Liver (tissue), 9 donors: ENCODE results near the gene CACNA1D. TPM values are rescaled to one million over a fixed set of nuclear protein-coding genes. Genes with fewer than 3 reads are reported as not detected.

Source experiments
- DNase-seq: peaks from one replicate; pipeline ENCODE4 v3.0.0-alpha.2; 2017; ENCODE audit warnings: low spot score
- H3K27ac ChIP-seq, 2 donors: one replicate each; pipeline ENCODE4 v1.7.0; 2013; ENCODE audit warnings: inconsistent platforms in 2 of 2, low read length in 2 of 2, control low read depth in 1 of 2, low read depth in 1 of 2, mild to moderate bottlenecking in 1 of 2
- H3K27me3 ChIP-seq, 4 donors: one replicate each; pipeline versions ENCODE4 v1.6.1 to v1.7.0; 2013; ENCODE audit warnings: low read length in 3 of 4, inconsistent platforms in 1 of 4, mild to moderate bottlenecking in 1 of 4, moderate library complexity in 1 of 4; ENCODE audit not compliant: control insufficient read depth in 4 of 4, insufficient read depth in 4 of 4
- H3K36me3 ChIP-seq, 4 donors: one replicate each; pipeline versions ENCODE4 v1.6.1 to v1.7.0; 2013; ENCODE audit warnings: low read length in 3 of 4, mild to moderate bottlenecking in 3 of 4, low read depth in 1 of 4, moderate library complexity in 1 of 4; ENCODE audit not compliant: control insufficient read depth in 4 of 4, insufficient read depth in 3 of 4
- H3K4me1 ChIP-seq, 4 donors: one replicate each; pipeline versions ENCODE4 v1.6.1 to v1.7.0; 2013; ENCODE audit warnings: low read length in 3 of 4, mild to moderate bottlenecking in 3 of 4, moderate library complexity in 1 of 4; ENCODE audit not compliant: control insufficient read depth in 4 of 4, insufficient read depth in 4 of 4
- H3K4me3 ChIP-seq, 3 donors: one replicate each; pipeline versions ENCODE4 v1.6.1 to v1.7.0; 2013; ENCODE audit warnings: low read length in 3 of 3, control low read depth in 1 of 3, low read depth in 1 of 3, mild to moderate bottlenecking in 1 of 3
- H3K9ac ChIP-seq, 2 donors: one replicate each; pipeline ENCODE4 v1.7.0; 2013; ENCODE audit warnings: low read length in 2 of 2, mild to moderate bottlenecking in 2 of 2, moderate library complexity in 2 of 2, control low read depth in 1 of 2, low read depth in 1 of 2
- H3K9me3 ChIP-seq, 4 donors: one replicate each; pipeline versions ENCODE4 v1.6.1 to v1.7.0; 2013; ENCODE audit warnings: low read length in 3 of 4; ENCODE audit not compliant: control insufficient read depth in 4 of 4
- EGR1 ChIP-seq, 2 donors: IDR thresholded peaks; 2 replicates each; pipeline ENCODE4 v1.6.1; 2016 to 2018; ENCODE audit warnings: antibody characterized with exemption in 2 of 2, low read depth in 2 of 2
- FOXA2 ChIP-seq: IDR thresholded peaks from 2 replicates; pipeline ENCODE4 v1.6.1; 2016; ENCODE audit warnings: antibody characterized with exemption
- GABPA ChIP-seq, 2 donors: IDR thresholded peaks in 1 of 2; conservative IDR thresholded peaks in 1 of 2; 2 replicates each; pipeline ENCODE4 v1.6.1; 2016; ENCODE audit warnings: antibody characterized with exemption in 2 of 2, mild to moderate bottlenecking in 1 of 2, moderate library complexity in 1 of 2
- HNF4A ChIP-seq, 2 donors: conservative IDR thresholded peaks; 2 replicates each; pipeline ENCODE4 v1.6.1; 2016; ENCODE audit warnings: antibody characterized with exemption in 2 of 2, mild to moderate bottlenecking in 2 of 2
- JUND ChIP-seq, 2 donors: IDR thresholded peaks; 2 replicates each; pipeline ENCODE4 v1.6.1; 2016; ENCODE audit warnings: antibody characterized with exemption in 2 of 2
- NR2F2 ChIP-seq: IDR thresholded peaks from 2 replicates; pipeline ENCODE4 v1.6.1; 2016; ENCODE audit warnings: antibody characterized with exemption
- RAD21 ChIP-seq, 2 donors: IDR thresholded peaks; 2 replicates each; pipeline ENCODE4 v1.6.1; 2016; ENCODE audit warnings: antibody characterized with exemption in 2 of 2, mild to moderate bottlenecking in 2 of 2
- RXRA ChIP-seq, 2 donors: IDR thresholded peaks; 2 replicates each; pipeline ENCODE4 v1.6.1; 2017 to 2018; ENCODE audit warnings: antibody characterized with exemption in 2 of 2, mild to moderate bottlenecking in 1 of 2
- TAF1 ChIP-seq: conservative IDR thresholded peaks from 2 replicates; pipeline ENCODE4 v1.6.1; 2016; ENCODE audit warnings: antibody characterized with exemption, mild to moderate bottlenecking
- WGBS: extraction: QIAGEN DNeasy Blood & Tissue Kit; methylation state at CpG from one replicate; pipeline ENCODE4 v1.1.7; 2013; 5-methylcytosine and 5-hydroxymethylcytosine counted together
- polyA plus RNA-seq, 2 donors: library from polyadenylated mRNA; stranded (reverse) in 1 of 2; unstranded in 1 of 2; fragments of 200-250 nt in 1 of 2; fragments of >200 nt in 1 of 2; fragmentation: Nextera tagmentation in 1 of 2; extraction: Ambion mirVana in 1 of 2; gene quantifications; one replicate each; pipeline versions ENCODE4 v1.2.1 to v1.2.3, GENCODE V29; 2013 to 2015
- total RNA-seq, 2 donors: library from RNA; depleted of rRNA; stranded (reverse); fragments of >200 nt; gene quantifications; one replicate each; pipeline ENCODE4 v1.2.3, GENCODE V29; 2014
- TF ChIP-seq, protein P1 (sequence below): IDR thresholded peaks from 2 replicates; pipeline ENCODE4 v1.6.1; 2016; ENCODE audit warnings: antibody characterized with exemption, mild to moderate bottlenecking
- TF ChIP-seq, protein P2 (sequence below): IDR thresholded peaks from 2 replicates; pipeline ENCODE4 v1.6.1; 2016; ENCODE audit warnings: antibody characterized with exemption
- TF ChIP-seq, protein P3 (sequence below): IDR thresholded peaks from 2 replicates; pipeline ENCODE4 v1.6.1; 2016; ENCODE audit warnings: antibody characterized with exemption
- TF ChIP-seq, protein P4 (sequence below): IDR thresholded peaks from 2 replicates; pipeline ENCODE4 v1.6.1; 2016; ENCODE audit warnings: antibody characterized with exemption
- donor health status: healthy.
- donor health status: healthy.
- donor health status: healthy.
- donor health status: healthy.
- donor health status: healthy.

The CACNA1D gene
- total and polyA plus RNA-seq, 4 donors, result 1.8 to 18.9 (median 3.4) TPM

DNA sequence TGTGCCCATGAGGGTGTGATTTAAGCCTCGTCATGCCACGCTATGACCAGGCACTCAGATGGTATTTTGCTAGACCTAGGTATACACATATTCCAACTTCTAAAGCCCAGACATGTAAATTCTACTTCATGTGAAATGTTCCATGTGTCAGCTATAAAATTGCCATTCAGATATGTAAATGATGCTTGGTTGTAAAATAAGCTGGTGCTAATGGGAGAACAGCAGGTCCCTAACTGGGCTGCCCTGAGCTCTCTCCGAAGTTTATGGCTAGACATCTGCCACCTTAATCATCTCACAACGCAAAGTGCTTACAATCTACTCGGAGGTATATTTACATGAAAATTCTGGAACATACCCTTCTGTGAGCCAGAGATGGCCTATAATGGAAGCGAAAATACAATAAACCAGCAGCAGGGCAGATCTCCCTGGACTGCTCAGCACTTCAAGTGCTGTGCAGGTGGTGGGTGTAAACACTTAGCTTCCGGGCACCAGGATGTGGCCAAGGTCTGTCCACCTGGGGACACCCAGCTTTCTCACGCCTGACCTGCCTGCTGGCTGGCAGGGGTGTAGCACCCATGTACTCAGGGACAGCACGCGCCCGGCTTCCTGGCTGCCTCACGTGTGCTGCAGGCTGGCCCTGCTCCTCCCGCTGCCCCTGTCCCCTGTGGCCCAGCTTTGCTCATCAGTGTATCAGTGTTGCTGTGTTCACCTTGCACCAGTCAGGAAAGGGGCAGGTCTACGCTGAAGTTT lies 269.8 kb downstream of the CACNA1D start:
- H3K4me1 ChIP-seq, result no peaks in the 10 kb centered on the region
- no peaks in the 10 kb centered on the region for H3K36me3 ChIP-seq
- TF ChIP-seq JUND (IDR thresholded peaks at IDR 0.05), result no peak
- no peak for TF ChIP-seq RXRA (IDR thresholded peaks at IDR 0.05)
- TF ChIP-seq TAF1, result no peak
- no peak overlapping the region for H3K9ac ChIP-seq
- no peak overlapping the region for H3K27ac ChIP-seq
- 91% methylated on average over 14 of the region's 14 CpGs for WGBS
- no peak for DNase-seq
- no peaks in the 10 kb centered on the region for H3K9me3 ChIP-seq
- no peak overlapping the region for H3K4me3 ChIP-seq
- no peaks in the 10 kb centered on the region for H3K27me3 ChIP-seq

DNA sequence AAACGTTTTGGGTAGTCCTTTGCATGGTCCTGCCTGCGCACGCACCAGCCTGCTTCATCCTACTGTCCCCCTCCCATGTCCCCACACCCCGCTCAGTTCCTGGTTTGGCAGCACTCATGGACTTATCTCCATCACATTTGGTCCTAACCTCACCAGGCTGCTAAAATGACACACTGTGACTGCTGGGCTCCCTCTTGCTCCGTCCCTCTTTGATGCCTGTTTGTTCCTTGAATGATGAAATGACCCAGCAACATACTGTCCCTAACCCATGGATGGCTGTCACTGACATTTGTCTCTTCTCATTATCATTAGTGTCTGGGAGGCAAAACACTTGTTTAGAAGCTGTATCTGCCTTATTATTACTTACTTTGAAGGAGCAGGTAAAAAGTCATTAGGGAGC lies 271.3 kb downstream of the CACNA1D start:
- H3K9ac ChIP-seq, result no peak overlapping the region
- H3K4me1 ChIP-seq, result no peaks in the 10 kb centered on the region
- TF ChIP-seq, protein P1, sequence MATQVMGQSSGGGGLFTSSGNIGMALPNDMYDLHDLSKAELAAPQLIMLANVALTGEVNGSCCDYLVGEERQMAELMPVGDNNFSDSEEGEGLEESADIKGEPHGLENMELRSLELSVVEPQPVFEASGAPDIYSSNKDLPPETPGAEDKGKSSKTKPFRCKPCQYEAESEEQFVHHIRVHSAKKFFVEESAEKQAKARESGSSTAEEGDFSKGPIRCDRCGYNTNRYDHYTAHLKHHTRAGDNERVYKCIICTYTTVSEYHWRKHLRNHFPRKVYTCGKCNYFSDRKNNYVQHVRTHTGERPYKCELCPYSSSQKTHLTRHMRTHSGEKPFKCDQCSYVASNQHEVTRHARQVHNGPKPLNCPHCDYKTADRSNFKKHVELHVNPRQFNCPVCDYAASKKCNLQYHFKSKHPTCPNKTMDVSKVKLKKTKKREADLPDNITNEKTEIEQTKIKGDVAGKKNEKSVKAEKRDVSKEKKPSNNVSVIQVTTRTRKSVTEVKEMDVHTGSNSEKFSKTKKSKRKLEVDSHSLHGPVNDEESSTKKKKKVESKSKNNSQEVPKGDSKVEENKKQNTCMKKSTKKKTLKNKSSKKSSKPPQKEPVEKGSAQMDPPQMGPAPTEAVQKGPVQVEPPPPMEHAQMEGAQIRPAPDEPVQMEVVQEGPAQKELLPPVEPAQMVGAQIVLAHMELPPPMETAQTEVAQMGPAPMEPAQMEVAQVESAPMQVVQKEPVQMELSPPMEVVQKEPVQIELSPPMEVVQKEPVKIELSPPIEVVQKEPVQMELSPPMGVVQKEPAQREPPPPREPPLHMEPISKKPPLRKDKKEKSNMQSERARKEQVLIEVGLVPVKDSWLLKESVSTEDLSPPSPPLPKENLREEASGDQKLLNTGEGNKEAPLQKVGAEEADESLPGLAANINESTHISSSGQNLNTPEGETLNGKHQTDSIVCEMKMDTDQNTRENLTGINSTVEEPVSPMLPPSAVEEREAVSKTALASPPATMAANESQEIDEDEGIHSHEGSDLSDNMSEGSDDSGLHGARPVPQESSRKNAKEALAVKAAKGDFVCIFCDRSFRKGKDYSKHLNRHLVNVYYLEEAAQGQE, result no peak
- TF ChIP-seq TAF1, result no peak
- TF ChIP-seq FOXA2, result no peak
- no peak for TF ChIP-seq HNF4A (conservative IDR thresholded peaks at IDR 0.05)
- TF ChIP-seq JUND (IDR thresholded peaks at IDR 0.05), result no peak
- TF ChIP-seq, protein P2, sequence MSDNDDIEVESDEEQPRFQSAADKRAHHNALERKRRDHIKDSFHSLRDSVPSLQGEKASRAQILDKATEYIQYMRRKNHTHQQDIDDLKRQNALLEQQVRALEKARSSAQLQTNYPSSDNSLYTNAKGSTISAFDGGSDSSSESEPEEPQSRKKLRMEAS, result no peak
- TF ChIP-seq EGR1 (IDR thresholded peaks at IDR 0.05; ENCODE audit: low read depth in 2 of 2), result no peak
- no peak for TF ChIP-seq RAD21 (IDR thresholded peaks at IDR 0.05)
- TF ChIP-seq, protein P3, sequence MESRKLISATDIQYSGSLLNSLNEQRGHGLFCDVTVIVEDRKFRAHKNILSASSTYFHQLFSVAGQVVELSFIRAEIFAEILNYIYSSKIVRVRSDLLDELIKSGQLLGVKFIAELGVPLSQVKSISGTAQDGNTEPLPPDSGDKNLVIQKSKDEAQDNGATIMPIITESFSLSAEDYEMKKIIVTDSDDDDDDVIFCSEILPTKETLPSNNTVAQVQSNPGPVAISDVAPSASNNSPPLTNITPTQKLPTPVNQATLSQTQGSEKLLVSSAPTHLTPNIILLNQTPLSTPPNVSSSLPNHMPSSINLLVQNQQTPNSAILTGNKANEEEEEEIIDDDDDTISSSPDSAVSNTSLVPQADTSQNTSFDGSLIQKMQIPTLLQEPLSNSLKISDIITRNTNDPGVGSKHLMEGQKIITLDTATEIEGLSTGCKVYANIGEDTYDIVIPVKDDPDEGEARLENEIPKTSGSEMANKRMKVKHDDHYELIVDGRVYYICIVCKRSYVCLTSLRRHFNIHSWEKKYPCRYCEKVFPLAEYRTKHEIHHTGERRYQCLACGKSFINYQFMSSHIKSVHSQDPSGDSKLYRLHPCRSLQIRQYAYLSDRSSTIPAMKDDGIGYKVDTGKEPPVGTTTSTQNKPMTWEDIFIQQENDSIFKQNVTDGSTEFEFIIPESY, result no peak
- no peak for TF ChIP-seq GABPA (IDR thresholded peaks at IDR 0.05 in 1 of 2, conservative IDR thresholded peaks at IDR 0.05 in 1 of 2)
- TF ChIP-seq, protein P4, sequence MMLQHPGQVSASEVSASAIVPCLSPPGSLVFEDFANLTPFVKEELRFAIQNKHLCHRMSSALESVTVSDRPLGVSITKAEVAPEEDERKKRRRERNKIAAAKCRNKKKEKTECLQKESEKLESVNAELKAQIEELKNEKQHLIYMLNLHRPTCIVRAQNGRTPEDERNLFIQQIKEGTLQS, result no peak
- TF ChIP-seq NR2F2, result no peak
- no peak overlapping the region for H3K27ac ChIP-seq
- 92% methylated on average over 5 of the region's 5 CpGs for WGBS
- H3K27me3 ChIP-seq, result no peaks in the 10 kb centered on the region
- no peaks in the 10 kb centered on the region for H3K36me3 ChIP-seq
- H3K4me3 ChIP-seq, result no peak overlapping the region
- no peak for DNase-seq
- H3K9me3 ChIP-seq, result no peaks in the 10 kb centered on the region
